GM21619 (cell line): ENCODE results near the gene CCDC192.

Experiments used
- ATAC-seq: cut with Tn5 transposase; IDR thresholded peaks from one replicate; pipeline ENCODE4 v1.9.1; 2021; ENCODE audit not compliant: unreplicated experiment

The CCDC192 gene

DNA sequence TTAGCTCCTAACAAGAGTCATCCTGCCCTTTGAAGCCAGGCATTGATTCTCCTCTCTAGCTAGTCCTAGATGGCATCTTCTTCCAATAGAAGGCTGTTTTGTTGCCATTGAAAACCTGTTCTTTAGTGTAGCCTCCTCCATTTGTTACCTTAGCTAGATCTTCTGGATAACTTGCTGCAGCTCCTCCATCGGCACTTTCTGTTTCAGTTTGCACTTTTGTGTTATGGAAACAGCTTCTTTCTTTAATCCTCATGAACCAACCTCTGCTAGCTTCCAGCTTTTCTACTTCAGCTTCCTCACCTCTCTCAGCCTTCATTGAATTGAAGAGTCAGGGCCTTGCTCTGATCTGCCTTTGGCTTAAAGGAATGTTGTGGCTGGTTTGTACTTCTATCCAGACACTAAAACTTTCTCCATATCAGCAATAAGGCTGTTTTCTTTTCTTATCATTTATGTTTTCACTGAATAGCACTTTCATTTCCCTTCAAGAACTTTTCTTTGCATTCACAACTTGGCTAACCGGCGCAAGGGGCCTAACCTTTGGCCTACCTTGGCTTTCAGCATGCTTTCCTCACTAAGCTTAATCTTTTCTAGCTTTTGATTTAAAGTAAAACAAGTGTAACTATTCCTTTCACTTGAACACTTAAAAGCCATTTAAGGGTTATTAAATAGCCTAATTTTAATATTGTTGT lies 213.8 kb downstream of the CCDC192 start:
- ATAC-seq = no peak

DNA sequence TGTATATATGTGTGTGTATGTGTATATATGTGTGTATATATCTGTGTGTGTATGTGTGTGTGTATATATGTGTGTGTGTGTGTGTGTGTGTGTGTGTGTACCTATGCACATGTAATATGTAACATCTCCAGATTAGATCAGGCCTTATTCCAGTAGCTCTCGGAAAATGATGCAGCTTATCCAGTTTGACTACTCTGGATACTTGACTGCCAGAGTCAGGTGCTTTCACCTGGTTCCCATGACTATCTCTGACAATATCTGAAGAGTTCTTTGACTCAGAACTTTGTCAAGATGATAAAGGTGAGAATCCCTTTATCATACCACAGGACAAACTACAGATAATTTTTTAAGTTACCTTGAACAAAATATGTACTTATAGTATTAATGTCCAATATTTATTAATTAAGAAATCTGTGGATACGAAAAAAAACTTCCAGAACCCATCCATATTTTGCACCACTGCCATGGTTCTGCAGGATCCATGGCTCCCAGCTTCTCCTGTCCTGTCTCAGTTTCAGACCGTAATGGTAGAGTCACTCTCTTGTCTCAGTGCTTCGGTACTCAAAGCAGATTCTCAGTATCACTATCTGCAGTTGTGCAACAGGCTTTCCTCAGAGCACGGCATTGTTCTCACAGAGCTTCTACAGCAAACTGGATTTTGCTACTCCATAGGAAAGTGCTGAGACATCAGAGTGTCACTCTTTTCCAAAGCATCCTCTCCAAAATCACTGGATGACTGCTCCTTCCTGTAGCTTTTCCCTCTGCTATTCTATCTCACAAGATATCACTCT lies 216.0 kb downstream of the CCDC192 start:
- no peak for ATAC-seq

DNA sequence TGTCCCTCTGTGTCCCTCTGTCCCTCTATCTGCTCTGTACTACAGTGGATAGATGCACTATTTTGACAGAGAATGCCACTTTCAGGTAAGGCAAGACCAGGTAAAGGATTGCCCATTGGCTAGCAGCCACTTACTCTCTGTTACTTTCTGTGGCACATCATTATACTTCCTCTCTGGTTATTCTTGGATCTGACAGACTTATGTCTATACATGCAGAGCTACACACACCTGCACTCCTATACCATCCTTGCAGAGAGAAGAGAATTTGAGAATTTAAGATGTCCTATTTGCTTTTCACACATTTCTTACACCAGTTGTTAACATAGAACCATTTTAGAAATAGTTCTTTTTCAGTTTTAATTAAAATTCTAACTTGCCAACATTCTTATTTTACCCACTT lies 216.6 kb downstream of the CCDC192 start:
- no peak for ATAC-seq

DNA sequence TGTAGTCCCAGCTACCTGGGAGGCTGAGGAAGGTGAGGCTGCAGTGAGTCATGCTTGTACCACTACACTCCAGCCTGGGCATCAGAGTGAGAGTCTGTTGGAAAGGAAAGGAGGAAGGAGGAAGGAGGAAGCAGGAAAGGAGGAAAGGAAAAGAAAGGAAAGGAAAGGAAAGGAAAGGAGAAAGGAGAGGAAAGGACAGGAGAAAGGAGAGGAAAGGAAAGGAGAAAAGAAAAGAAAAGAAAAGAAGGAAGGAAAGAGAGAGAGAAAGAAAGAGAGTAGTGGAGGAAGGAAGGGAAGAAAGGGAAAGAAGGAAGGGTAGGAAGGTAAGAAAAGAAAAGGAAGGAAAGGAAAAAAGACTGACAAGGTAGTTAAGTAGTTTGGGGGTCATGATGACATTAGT lies 217.7 kb downstream of the CCDC192 start:
- ATAC-seq = no peak

DNA sequence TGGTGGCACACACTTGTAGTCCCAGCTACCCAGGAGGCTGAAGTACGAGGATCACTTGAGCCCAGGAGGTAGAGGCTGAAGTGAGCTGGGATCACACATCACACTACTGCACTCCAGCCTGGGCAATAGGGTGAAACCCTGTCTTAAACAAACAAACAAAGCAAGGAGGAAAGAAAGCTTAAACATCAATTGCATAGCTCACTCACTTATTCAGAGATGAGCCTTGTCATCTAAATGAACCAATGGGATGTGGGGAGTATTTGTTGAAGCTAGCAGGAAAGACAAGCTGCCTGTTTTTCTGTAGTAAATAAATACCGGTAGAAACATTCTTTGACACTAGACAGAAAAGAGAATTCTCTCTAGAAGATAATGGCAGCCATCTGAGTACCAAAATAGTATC lies 219.4 kb downstream of the CCDC192 start:
- ATAC-seq = no peak

DNA sequence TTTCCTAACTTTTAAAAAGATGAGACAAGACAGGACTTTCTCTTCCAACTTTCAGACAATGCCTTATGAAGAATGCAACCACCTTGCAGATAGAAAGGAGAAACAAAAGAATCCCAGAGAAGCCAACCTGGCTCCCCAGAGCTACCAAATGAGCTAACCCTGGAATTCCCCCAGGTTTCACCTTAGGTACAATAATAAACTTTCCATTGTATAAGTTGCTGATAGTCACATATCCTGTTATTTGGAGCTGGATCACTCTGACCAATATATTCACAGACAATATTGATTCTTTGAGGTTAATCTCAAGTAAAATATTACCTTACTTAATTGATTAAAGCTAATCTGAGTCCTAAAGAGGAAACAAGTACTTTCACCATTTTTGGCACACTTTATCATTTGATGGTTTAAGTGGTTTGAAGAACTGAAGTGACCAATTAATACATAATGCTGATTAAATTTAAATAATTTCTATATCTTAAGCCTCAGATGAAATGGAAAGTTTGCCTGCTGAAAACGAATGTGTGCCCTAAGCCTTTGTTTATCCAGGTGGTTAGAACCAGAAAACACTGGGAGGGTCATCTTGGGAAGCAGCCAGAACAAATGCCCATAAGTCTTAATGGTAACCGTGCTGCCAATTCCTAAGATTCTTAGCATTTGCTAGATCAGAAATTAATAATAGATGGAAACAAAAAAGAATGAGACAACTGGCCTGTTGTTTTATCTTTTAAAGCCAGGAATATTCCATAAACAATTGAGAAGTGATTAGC lies 220.8 kb downstream of the CCDC192 start:
- no peak for ATAC-seq

DNA sequence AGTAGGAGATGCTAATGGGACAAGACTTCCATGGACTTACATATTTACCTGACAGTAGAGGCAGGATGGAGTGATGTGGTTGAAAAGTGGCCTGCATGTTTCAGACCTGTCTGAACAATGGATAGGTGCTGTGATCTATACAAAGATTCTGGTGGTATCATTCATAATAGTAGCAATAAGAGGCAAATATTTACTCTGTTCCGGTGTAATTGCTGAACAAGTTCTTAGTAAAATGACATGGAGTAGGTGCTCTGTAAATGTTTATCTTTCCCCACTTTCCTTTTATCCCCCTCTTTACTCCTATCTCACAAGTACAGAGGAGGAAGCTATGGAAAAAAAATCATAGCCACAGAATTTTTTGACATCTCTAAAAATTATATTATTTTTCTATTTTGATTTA lies 221.4 kb downstream of the CCDC192 start:
- no peak for ATAC-seq

DNA sequence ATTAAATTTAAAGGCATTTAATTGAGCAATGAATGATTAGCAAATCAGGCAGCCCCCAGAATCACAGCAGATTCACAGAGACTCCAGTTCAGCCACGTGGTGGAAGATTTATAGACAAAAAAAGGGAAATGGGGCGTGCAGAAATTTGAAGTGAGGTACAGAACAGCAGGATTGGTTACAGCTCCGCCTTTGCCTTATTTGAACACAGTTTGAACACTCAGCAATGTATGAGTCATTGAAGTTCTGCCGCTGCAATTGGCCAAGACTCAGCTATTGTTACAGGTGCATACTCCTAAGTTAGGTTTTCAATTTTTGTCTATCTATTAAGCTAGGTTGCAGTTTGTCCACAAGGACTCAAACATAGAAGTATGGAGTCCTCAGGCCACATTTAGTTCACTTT lies 222.7 kb downstream of the CCDC192 start:
- no peak for ATAC-seq

DNA sequence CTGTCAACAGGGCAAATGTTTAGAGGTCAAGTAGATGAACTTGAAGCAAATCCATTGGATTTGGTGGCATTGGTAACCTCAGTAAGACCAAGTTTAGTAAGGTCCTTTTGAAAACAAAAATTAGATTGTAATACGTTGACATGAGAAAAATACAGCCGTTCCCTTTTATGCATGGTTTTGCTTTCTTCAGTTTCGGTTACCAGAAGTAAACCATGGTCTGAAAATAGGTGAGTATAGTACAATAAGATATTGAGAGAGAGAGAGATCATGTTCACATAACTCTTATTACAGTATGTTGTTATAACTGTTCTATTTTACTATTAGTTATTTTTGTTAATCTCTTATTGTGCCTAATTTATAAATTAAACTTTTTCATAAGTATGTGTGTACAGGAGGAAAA lies 223.8 kb downstream of the CCDC192 start:
- no peak for ATAC-seq

DNA sequence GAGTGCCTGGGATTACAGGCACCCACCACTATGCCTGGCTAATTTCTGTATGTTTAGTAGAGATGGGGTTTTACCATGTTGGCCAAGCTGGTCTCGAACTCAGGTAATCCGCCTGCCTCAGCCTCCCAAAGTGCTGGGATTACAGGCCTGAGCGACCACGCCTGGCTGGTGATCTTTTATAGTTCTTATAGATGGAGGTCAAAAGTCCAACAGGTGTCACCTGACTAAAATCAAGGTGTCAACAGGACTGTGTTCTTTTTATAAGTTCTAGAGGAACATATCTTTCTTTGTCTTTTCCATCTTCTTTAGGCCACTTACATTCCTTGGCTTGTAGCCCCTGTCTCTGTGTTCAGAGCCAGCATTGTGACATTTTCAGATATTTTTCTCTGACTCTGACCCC lies 224.9 kb downstream of the CCDC192 start:
- no peak for ATAC-seq

DNA sequence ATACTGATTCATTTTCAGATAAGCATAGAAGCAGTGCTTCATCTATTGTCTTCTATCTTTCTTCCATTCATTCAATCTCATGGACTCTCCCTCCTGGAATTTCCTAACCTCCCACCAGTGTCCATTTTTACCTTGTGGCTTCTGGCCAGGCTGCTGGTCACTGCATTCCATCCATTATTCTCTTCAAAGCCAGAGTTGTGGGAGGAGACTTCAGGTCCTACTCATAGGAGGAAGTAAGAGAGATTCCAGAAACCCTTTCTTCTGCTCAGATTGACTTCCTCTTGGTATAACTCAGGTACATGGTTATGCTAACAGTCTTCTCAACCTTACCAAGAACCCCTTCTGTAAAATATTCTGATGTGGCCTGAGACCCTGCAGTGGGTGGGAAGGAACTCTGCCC lies 227.1 kb downstream of the CCDC192 start:
- no peak for ATAC-seq

DNA sequence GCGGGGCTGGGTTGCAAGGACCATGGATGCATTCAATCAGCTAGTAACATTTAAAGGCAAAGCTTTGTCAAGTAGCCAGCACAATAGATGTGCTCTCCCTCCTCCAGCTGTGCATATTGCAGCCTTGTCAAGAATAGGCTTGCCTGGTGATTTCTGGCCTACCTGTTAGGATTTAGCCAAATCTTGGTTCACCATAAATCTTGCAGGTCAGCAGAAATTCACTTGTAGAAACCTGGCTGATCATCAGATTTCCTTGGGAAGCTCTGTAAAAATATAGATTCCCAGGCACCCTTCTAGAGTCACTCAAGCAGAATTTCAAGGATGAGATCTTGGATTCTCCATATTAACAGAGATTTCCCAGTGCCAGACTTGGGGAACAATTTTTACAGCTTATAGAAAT lies 228.2 kb downstream of the CCDC192 start:
- no peak for ATAC-seq

DNA sequence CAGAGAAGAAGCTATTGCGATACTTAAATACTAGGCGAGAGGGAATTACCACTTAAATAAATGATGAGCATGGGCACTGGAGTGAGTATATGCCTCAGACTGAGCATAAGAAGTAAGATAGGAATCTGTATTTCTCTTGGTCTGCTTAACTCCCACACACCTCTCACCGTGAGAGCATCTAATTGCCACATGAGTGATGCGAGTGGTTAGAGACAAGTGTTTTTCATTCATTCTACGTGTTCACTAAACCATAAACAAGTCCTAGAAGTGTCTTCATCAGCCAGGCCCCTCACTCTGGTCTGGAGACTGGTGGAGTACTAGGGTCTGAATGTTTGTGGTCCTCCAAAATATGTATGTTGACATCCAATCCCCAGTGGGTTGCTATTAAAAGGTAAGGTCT lies 230.2 kb downstream of the CCDC192 start:
- ATAC-seq = no peak

DNA sequence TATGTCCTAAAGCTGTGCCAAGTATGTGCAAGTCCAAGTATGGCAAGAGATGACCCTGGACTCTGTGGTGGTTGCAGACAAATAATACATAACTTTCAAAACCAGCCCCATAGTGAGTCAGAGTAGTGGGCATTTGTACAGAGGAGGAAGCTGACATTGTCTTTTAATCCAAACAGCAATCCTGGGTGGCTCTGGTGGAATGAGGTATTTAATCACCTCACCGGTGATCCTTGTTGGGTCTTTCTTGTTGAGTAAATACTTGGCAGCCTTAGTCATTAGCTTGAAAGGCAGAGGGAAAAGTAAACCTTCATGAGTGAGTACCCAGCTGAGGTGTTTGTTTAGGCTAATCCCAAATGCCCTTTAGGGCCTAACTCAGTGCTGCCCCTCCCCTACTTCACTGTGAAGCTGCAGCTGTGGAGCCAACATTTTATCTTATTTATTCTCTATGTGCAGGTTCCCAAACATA lies 231.6 kb downstream of the CCDC192 start:
- no peak for ATAC-seq

DNA sequence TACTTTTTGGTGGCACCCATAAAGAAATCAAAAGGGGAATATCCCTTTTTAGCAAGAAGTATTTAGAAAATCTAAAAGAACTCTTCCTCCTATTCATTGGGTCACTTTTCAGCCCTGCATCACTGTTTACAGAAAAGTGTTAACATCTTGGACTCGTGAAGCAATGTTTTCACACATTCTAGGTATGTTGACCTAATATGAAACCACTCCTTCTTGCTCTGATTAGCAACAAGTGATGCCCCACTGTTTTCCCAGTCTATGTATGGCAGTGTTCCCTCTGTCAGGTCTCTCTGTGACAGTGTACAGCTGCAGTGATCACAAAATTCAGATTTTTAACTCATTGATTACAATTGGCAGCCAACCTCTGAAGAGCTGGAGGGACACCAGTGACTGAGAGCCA lies 232.2 kb downstream of the CCDC192 start:
- ATAC-seq = no peak

DNA sequence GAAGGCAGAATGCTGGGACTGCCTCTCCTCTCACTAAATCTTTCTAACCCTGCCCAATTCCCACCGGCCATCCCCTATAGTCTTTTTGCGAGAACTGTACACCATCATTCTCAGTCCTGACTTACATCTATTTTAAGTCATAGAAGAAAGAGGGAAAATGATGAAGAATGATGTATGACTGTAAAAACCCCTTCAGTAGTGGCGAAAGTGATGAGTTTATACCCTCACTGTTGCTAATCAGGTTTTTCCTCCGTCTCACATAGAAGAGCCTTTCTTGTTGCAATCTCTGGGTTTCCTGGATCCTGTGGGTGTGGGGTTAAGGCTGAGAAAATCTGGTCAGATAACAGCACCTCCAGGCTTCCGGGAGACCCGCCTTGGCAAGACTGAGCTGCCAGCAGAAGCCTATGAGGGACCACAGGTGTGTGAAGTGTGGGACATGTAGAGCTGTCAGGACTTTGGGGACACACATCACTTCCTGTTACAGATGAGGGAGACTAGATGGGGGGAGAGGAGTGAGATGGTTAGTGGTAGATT lies 233.3 kb downstream of the CCDC192 start:
- no peak for ATAC-seq

DNA sequence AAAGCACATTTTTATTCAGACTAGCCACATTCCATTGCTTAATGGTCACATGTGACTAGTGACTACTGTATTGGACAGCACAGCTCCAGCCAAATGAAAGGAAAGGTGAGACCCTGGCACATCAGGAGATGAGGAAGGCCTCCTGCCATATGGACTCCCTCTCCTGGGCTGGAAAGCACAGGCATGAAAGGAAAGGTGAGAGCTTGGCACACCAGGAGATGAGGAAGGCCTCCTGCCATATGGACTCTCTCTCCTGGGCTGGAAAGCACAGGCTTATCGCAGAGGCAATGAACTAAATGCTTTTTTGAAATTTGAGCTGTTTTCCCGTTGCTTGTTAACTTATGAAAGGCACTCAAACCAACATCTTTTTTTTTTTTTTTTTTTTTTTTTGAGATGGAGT lies 235.6 kb downstream of the CCDC192 start:
- ATAC-seq = no peak

DNA sequence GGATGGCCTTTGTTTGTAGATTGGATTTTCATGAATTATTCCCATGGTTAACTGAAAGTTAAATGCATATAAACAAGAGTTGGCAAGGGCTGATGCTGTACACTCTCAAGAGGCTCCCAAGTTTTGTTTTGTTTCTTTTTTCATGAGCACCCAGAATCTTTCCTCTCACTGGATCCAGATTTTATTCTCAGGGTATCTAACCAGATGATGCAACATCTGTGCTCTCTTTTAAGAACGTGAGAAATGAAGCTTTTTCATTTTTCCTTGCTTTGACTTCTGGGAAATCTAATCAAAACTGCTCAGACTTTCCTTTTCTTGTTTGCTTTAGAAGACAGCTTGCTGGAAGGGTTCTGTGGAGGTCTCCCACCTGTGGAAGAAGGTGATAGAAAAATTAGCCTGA lies 237.7 kb downstream of the CCDC192 start:
- no peak for ATAC-seq

DNA sequence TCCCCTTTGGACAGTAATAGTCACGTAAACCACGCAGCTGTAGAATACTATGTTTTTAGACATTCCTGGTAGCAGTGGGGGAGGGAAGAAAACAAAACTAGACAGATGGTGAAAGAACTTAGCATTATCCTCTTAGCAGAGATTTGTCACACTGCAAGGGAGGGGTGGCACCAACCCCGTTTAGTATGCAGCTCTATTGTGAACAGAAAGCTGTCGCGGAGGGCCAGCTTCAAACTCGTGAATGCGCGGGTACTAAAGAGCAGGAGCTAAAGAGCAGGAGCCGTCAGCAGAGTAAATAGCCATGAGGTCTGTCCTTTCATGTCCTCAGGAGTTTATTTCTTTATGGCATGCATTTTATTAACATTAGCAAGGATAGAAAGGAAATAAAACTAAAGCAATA lies 238.5 kb downstream of the CCDC192 start:
- no peak for ATAC-seq

DNA sequence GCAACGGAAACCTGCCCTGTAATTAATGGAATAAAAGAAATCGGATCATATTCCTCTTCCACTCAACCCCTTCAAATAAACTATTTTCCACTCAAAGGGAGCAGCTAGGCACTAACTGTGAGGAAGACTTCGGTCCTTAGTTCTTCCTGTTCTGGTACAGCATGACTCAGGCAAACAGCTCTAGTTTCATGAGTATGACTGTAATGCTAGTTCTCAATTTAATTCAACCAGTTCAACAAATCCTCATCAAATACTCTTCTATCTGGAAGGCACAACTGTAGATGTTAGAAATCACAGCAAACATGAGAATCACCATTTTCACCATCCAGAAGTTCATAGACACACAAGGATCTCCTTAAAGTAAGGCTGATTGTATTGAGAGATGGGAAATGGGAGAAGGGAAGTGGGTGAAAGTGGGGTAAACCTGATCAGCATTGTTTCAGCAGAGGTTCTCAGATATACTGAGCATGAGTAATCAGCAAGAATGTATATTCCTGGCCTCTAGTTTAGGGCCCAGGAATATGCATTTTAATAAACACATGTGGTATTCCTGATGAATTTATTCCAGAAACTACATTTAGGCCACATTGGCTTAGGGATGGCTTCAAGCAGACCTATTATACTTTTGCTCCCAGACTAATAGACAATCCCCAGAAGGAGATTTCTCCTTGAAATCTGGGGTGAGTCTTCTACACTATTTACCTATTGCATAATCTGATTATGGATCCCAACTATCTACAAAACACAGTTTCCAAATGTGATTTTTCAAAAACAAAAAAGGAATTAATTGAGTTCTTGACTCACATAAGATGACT lies 239.3 kb downstream of the CCDC192 start:
- ATAC-seq = no peak

DNA sequence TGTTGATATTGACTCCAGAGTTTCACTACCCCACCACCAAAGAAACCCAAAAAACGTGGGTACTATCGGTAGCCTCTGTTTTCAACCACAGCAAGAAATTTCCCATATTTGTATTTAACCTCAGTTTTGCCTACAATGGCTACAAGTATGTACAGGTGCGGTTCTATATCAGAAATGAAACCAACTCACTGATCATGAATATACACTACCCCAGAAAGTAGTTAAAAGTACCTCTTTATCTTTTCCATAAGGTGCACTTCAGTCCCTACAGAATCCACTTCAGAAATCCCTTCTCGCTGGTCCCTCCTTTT lies 239.8 kb downstream of the CCDC192 start:
- ATAC-seq = peak; percentile 77
